Myocyte (in vitro differentiated cells): Measurements from ENCODE around the gene AKAP13. TPM values are rescaled to one million over a fixed set of nuclear protein-coding genes. Genes with fewer than 3 reads are reported as not detected.

Experiments used
- DNase-seq: peaks from one replicate; pipeline ENCODE4 v3.0.0-alpha.2; 2012; ENCODE audit warnings: low read depth
- total RNA-seq: library from RNA; depleted of rRNA; stranded (reverse); fragments of >200 nt; gene quantifications from 2 replicates; pipeline ENCODE4 v1.2.3, GENCODE V29; 2014

AKAP13 gene
- total RNA-seq, 1 donor from 2014 or later = 201 TPM

DNA sequence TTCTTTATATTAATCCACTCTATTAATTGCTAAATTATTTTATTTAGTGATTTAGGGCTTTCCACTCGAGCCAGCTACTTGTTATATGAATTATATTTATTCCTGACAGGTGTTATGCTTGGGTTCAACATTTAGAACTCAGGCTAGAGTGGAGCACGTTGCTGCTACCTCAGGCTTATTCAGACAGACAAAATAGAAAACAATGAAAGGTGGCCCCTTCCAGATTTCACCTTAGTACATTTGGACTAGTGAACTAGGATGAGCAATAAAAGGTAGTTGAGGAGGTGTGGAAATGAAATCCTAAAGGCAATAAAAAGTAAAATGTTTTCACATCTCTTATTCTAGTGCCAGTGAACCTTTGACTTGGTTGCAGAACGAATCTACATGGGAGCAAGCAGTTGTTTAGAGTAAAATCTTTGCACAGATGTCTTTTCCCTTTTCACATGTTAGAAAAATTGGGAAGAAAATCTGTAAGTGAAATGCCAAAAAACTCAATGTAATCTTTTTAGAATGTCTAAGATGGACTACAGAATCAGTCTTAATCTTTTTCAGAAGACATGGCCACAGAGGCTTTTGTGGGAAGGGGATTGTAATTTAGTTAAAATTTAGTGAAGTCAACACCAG, 63.8 kb downstream of the AKAP13 start:
- DNase-seq = no peak

DNA sequence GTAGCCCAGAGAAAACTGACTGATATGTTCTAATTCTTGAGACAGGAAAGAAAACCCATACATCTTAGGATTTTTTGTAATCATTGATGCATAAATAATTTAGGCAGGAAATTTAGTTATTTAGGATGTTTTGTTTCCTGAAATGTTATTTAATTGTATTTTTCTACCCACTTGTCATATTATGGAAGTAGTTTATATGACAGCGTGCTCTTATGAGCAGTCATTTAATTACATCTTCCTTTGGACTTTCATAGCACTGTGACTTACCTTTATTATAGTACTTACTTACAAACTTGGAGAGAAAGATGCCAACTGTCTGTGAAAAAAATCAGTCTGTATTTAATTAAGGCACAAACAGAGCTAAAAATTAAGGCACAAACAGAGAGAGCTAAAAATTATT, 65.0 kb downstream of the AKAP13 start:
- no peak for DNase-seq

DNA sequence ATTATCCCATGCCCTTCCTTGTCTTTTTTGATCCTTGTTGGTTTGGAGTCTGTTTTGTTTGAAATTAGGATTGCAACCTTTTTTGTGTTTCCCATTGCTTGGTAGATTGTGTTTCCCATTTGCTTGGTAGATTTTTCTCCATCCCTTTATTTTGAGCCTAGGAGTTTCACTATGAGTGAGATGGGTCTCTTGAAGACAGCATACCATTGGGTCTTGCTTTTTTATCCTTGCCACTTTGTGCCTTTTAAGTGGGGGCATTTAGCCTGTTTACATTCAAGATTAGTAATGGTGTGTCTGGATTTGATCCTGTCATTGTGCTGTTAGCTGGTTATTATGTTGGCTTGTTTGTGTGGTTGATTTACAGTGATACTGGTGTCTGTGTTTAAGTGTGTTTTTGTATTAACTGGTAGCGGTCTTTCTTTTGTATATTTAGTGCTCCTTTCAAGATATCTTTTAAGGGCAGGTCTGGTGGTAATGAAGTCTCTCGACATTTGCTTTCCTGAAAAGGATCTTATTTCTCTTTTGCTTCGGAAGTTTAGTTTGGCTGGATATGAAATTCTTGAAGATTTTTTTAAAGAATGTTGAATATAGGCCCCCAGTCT, 70.8 kb downstream of the AKAP13 start:
- no peak for DNase-seq

DNA sequence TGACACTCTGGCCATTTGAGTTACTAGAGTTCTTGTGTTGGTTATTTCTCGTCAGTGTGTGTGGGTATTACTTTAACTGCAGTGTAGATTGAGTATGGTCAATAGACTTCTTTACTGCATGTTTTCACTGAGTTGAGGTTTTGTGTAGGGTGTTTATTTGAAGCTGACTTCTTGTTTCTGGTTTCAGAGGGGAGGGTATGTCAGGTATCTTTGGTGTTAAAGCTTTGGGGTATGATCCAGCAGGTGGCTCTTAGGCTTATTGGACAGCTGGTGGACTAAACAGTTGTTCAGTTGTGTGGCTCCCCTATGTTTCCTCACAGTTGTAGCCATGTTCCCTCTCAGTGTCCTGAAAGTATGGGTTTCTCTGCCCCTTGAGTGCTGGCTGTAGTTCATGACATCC, 72.0 kb downstream of the AKAP13 start:
- DNase-seq = peak; percentile 66

DNA sequence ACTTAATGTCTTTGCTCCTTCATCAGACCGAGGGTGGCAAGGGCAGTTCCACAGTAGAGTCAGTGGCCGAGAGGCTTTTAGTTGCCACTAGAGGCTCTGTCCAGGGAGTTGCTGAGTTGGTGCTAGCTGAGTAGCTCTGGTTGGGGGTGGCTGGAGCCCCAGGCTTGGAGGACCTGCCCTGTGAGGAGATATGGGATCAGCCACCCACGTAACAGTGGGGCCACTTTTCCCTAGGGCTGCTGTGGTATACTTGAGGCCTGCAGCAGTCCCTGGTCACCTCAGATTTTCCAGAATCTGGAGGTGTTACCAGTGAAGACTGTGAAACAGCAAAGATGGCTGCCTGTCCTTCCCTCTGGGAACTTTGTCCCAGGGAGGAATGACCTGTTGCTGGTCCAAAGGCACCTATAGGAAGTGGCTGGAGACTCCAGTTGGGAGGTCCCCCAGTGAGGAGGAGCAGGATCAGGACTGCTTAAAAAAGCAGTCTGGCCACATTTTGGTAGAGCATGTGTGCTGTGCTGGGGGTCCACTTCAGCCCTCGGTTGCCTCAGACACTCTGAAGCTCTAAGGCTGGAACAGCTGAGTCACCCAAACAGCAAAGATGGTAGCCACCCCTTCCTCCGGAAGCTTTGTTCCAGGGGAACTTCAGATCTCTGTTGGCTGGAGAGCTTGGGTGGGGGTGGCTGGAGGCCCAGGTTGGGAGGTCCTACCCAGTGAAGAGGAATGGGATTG, 72.9 kb downstream of the AKAP13 start:
- DNase-seq = no peak

DNA sequence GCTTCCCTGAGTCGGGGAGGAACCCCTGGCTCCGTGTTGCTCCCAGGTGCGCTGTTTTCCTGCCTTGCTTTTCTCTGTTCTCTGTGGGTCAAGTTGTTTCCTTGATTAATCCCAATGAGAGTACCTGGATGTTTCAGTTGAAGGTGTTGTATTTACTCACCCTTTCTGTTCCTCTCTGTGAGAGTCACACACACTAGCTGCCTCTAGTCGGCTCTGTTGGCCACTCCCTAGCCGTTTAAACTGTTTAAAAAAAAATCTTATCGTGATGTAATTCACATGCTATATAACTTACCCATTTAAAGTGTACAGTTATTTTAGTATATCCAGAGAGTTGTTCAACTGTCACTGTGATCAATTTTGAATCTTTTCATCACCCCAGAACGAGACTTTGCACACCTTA, 74.0 kb downstream of the AKAP13 start:
- no peak for DNase-seq

DNA sequence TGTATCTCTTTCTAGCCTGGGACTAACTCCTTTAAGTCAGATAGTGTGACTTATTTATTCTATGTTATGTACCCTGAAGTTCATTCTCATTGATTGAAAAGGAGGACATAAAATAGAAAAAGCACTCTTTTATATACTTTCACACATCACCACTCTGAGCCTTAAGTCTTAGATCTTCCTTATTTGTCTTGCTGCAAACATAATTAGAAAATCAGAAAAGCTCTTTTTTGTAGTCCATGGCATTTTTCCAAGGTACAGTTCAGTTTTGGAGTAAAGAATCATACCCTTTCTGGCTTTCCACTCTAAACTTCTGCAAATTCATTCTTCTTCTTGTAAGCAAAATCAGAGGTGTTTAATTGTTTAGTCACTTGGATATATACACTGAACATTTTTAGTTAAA, 75.5 kb downstream of the AKAP13 start:
- DNase-seq = no peak

DNA sequence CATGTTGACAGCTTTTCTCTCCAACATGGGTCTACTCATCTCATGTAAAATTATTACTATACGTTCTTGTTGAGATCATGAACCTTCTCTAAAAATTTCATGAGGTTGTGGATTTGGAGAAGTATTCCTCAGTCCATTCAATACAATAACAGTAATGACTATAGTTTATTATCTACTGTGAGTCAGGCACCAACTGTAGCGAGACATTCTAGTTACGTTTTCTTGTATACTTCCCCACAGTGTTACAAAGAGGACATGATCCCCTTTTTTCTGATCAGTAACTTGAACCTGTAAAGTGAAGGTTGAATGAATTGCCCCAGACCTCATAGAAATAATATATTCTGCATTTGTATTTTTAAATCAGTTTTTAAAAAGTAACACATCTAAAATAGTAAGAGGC, 76.4 kb downstream of the AKAP13 start:
- no peak for DNase-seq

DNA sequence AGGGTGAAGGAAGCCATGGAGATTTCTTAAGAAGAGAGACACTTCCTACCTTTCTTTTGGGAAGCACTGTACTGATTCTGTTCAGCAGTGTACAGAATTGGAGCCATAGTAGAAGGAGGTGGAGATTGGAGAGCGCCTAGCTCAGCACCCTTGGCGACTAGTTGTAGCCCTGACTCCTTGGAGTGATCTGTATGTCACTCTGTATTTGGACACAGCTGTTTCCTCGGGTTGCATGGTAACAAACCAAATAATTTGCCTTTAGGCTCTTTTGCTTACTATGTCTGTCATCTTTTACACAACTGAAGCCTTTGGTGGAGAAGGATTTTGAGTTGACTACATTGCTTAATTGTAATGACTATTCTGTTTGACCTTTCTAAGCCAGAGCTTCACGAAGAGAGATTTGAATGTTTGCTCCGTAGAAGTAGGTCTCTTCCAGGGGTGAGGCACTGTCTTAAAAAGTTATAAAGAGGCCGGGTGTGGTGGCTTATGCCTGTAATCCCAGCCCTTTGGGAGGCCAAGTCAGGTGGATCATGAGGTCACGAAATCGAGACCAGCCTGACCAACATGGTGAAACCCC, 77.1 kb downstream of the AKAP13 start:
- DNase-seq = peak; percentile 38

DNA sequence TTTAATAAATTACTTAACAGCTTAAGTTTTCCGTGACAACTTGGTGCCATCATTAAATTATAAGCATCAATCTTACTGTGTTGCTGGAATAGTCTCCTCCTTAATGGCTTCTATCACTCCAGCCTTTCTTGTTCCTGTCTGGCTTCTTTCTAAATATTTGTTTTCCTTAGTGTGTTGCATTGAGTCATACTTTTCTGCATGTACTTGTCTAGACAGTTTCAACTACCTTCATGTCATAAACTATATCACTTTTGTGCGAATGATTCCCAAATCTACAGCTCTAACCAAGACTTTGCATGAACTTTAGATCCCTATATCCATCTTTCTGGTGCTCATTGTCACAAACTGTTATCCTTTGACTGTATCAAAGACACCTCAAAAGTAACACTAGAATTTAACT, 78.4 kb downstream of the AKAP13 start:
- DNase-seq = no peak

DNA sequence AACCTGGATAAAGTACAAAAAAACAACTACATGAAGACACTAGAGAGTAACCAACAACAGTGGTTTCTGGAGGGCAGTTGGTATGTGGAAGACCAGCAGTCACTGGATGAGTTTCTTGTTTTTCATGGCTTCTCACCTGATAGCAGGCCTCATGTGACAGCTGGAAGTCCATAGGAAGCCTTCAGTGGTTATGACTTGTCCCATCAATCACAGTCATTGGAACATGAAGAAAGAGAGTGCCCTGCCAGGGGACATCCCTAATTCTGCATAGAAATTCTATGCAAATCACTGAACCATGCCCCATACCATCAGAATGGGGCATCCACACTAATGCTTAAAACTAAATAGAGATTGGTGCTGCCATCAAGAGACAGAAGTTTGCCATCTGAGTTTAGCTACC, 81.6 kb downstream of the AKAP13 start:
- DNase-seq = peak; percentile 28

DNA sequence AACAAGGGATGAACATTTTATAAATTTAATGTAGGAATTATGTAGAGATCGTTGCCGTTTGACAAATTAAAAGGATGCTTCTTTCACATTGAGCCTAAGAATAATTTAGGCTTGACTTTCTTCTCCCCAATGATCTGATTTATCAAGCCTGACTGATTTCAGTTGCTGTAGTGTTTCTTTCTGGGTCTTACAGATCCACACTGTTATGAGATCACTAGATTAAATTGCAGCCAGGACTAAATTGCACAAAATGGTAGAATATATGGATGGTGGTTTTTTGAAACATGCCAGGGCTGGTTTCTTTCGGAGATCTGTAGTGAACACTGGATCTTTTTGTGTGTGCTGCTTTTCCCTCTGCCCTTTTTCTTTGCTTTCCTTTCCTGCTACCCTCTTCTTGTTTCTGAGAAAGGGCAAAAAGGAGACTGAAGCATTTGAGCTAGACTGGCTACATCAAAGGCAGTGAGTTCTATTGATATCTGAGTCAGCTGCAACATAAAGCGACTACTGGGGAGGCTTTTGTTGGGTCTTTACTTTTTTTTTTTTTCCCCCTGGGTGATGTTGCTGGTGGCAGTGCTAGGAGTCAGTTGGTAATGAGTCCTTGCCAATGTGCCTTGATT, 83.0 kb downstream of the AKAP13 start:
- DNase-seq = no peak

DNA sequence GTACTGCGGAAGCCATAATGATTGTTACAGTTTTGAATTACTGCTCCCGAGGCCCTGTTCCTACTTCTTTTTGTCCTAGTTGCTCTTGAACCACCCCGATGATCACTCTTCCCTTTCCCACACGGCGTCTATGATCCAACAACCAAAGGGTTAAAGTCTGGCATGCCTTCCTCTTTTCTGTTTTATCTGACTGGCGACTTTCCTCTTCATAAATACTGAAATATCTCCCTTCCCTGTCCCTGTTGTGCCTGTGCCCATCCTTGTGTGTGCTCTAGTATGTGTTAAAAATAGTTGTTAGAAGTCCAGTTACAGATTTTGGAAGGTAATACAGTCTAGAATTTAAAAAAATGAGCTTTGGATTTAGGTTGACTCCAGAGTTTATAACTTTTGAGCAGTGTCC, 83.6 kb downstream of the AKAP13 start:
- no peak for DNase-seq

DNA sequence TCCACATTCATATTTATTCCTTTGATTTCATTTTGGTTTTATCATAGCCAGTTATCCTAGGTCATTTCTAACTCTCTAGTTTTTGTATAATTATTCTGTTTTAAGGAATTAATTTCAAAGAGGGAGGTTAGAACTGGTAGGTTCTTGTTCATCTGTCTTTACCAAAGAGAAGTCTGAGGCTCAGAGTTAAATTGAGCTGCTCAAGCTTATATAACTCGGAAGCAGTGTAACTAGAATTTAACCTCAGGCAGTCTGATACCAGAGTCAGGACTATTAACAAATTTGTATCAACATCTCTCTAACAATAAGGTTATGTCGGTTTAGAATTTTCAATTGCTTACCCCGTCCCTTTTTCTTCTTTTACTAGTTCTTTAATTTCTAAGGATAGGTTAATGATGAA, 84.1 kb downstream of the AKAP13 start:
- no peak for DNase-seq

DNA sequence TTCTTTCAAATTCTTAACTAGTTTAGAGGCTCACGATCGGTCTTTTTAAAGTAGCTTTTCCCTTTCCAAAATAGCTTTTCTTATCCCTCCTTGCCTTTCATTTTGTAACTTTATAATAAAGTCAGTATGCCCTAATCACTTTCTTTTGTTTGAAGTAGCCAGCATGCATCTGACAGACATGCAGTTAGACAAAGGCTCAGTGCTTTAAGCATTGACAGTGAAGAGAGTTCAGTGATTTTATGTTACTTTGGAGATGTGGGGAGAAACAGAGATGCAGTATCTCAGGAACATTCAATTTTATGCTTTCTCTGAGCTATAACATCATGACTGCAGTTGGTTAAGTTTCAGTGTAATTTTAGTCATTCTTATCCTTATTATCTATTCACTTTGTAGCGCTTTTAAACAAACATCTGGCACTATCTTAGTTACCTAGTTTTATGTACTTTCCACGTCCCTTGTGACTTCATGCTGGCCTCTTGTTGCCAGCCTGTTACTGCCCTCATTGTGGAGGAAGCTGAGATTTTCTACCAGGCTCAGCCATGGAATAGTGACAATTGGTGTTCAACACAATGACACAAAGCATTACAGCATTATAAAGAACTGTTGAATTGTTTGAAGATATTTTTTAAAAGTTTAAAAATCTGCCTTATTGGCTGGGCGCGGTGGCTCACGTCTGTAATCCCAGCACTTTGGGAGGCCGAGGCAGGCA, 90.3 kb downstream of the AKAP13 start:
- no peak for DNase-seq

DNA sequence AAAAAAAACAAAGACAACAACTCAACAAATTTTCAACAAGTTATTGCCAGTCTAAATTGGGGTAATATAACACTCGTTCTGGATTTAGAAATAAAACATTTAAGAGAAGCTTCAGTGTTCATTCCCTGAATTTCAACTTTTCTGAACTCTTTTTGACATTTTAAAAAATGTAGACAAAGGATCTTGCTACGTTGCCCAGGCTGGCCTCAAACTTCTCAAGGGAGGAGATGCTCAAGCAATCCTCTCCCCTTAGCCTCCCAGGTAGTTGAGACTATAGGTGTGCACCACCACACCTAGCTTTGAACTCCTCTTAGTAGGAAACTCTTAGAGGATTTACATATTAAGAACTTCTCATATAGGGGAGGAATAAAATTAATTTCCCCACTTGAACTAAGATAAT, 91.9 kb downstream of the AKAP13 start:
- no peak for DNase-seq

DNA sequence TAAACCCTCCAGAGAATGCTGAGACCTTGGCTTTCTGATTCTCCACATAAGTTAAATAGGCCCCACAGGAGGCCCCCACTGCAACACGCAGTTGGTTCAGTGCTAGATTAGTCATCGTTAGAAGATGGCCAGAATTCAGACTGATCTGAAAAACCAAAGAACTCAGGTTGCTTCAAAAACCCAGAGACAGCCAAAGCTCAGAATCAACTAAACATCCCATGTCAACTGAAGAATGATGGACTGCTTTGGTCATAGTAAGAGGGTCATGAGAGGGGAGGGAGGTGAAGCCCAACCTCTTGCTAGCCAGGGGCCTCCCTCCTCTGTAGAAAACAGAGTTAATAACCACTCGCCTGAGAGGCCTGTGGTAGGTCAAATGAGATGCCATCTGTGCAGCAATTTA, 93.1 kb downstream of the AKAP13 start:
- DNase-seq = no peak

DNA sequence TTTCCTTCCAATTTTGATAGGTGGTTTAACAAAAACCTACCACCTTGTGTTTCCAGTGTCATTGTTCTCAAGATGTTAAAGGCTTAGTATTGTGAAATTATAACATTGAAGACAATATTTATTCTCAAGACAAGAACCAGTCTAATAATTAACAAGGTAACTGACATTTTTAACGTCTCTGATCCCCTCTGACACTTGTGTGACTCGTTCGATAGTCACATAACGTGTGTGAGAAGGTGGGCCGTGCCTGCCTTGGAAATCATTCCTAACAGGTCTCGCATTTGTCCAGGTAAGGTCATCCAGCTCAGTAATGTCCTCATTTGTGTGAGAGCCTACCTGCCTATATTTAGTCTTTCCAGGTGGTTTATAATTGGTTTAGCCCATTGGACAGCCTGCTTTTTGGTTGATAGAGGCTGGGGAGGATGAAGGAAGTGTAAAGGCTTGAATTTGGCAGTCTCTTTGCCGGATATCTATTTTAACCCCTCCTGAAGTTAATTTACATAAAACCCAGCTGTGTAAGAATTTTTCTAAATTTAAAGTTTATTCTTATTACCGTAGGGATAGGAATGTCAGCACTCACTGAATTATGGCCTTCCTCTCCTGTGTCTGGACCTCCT, 94.4 kb downstream of the AKAP13 start:
- DNase-seq = no peak

DNA sequence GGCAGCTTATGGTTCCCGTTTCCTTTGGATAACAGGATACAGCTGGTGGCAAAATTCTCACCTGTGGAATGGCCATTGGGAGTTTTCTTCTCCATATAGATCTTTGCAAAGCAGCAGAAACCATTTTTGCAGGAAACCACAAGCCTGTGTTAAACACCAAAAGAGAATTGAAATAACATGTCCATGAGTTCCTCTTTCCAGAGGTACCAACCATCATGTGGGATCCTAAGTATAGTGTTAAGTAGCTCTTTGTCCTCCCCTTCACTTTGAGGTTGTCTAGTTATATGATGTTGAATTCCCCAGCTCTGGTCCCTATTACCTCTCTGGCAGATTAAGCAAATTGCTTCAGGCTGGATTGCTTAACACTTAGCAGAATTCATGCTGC, 94.9 kb downstream of the AKAP13 start:
- no peak for DNase-seq

DNA sequence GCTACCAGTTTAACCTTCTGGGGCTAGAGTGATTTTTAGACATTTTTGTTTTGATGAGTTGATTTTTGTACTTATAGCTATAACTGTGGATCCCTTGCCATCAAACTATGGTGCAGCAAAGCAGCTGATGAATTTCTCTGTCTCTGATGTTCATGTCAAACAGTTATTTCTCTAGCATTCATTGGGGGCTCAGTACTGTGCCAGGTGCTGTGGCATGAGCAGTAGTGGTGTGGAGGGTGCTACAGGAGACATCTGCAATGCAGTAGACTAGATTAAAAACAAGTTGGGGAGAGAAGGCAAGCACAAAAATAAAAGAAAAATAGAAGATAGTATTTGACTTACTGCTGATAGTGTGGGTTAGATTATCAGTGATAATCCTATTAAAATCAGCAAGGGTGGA, 95.3 kb downstream of the AKAP13 start:
- DNase-seq = no peak

DNA sequence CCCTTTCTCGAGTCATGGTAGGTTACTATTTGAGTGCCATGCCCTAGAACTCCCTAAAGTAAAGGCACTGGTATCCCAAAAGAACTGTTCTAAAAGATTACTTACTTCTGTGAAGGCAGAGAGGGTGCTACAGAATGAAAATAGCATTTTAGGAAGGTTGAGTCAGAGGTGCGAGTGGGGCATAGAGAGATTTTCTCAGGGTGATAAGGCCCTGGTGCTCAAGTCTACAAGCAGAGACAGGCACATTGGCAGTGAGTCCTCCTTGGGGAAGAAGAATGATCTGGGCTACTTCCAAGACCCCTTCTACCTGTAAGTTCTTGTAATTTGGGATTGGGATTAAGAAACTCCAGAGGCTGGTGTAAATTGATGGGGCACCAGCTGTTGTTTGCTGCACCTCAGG, 96.7 kb downstream of the AKAP13 start:
- no peak for DNase-seq
